Ascending aorta (tissue), 2 donors: ENCODE data around the gene PKD2L1. TPM values are rescaled to one million over a fixed set of nuclear protein-coding genes. Genes with fewer than 3 reads are reported as not detected.

Source experiments
- DNase-seq, 2 donors: peaks; one replicate each; pipeline ENCODE4 v3.0.0-alpha.2; 2019; ENCODE audit warnings: low spot score in 2 of 2
- H3K27ac ChIP-seq, 2 donors: fragments of 200-600 bp; sonication (generic); one replicate each; pipeline ENCODE4 v1.5.1; 2016 to 2017; ENCODE audit warnings: mild to moderate bottlenecking in 1 of 2
- H3K27me3 ChIP-seq: fragments of 200-600 bp; sonication (generic); one replicate; pipeline ENCODE4 v1.5.1; 2017
- H3K36me3 ChIP-seq, 2 donors: fragments of 200-600 bp; sonication (generic); one replicate each; pipeline ENCODE4 v1.5.1; 2016
- H3K4me1 ChIP-seq, 2 donors: fragments of 200-600 bp; sonication (generic); one replicate each; pipeline ENCODE4 v1.5.1; 2016 to 2017; ENCODE audit warnings: mild to moderate bottlenecking in 1 of 2
- H3K4me3 ChIP-seq, 2 donors: fragments of 200-600 bp; sonication (generic); one replicate each; pipeline ENCODE4 v1.5.1; 2016 to 2017; ENCODE audit warnings: mild to moderate bottlenecking in 1 of 2
- H3K9me3 ChIP-seq, 2 donors: fragments of 200-600 bp; sonication (generic); one replicate each; pipeline ENCODE4 v1.5.1; 2016
- CTCF ChIP-seq, 3 experiments: fragments of 200-600 bp in 2 of 3; fragments of 450-650 bp in 1 of 3; sonication (generic) in 2 of 3; IDR thresholded peaks; one replicate each; pipeline ENCODE4 v1.5.1; 2016 to 2019; ENCODE audit warnings: antibody characterized with exemption in 3 of 3, mild to moderate bottlenecking in 1 of 3, moderate library complexity in 1 of 3
- intact Hi-C: fragments of 100-400 bp; cut with DNase I; formaldehyde crosslinking; loops from one replicate; pipeline ENCODE4 v1.15.1; 2023
- total RNA-seq: library from RNA; depleted of rRNA; stranded (reverse); fragments of >200 nt; gene quantifications from one replicate; pipeline ENCODE4 v1.1.0, GENCODE V29; 2016

Gene PKD2L1
- total RNA-seq, 1 donor from 2014 or later = not detected

GRCh38 chr10:100346351-100346764, 16.3 kb upstream of the PKD2L1 start:
- Histone ChIP-seq H3K9me3 (no peaks in the 10 kb centered on the region), H3K36me3 (no peaks in the 10 kb centered on the region), H3K27ac (peak overlapping the region; percentile 54 to 74), H3K27me3 (no peaks in the 10 kb centered on the region), H3K4me3 (peak overlapping the region; percentile 74 to 84), H3K4me1 (peaks cover 0 to 4% of the 10 kb centered on the region in 2 donors)
- intact Hi-C loops = loop anchor here (1.0 kb wide), 1 partner anchor 117 kb away; the partner anchor contains the start of gene CHUK
- no peak for TF ChIP-seq CTCF (IDR thresholded peaks at IDR 0.05)
- peak in 1 of 2 donors; percentile 76 for DNase-seq

- H3K27ac ChIP-seq = no peak overlapping the region
- intact Hi-C loops = loop anchor here (1.0 kb wide), 1 partner anchor 116 kb away; the partner anchor contains the start of gene CHUK
Measured at GRCh38 chr10:100345570-100346330, 15.7 kb upstream of the PKD2L1 start.

GRCh38 chr10:100344241-100344788, 14.3 kb upstream of the PKD2L1 start:
- no peaks in the 10 kb centered on the region for H3K36me3 ChIP-seq
- DNase-seq = no peak
- H3K9me3 ChIP-seq = no peaks in the 10 kb centered on the region
- no peak for TF ChIP-seq CTCF (IDR thresholded peaks at IDR 0.05)
- no peak overlapping the region for H3K4me3 ChIP-seq
- intact Hi-C loops = no loop called here
- no peak overlapping the region for H3K27ac ChIP-seq
- peaks cover 0 to 4% of the 10 kb centered on the region in 2 donors for H3K4me1 ChIP-seq
- H3K27me3 ChIP-seq = no peaks in the 10 kb centered on the region

More at GRCh38 chr10:100345570-100346330, 15.7 kb upstream of the PKD2L1 start:
- H3K27me3 ChIP-seq = no peaks in the 10 kb centered on the region
- peak overlapping the region; percentile 74 to 84 for H3K4me3 ChIP-seq
- no peaks in the 10 kb centered on the region for H3K36me3 ChIP-seq
- H3K9me3 ChIP-seq = no peaks in the 10 kb centered on the region
- no peak for TF ChIP-seq CTCF (IDR thresholded peaks at IDR 0.05)
- H3K4me1 ChIP-seq = peaks cover 0 to 4% of the 10 kb centered on the region in 2 donors
- no peak for DNase-seq

GRCh38 chr10:100342627-100342972, 12.6 kb upstream of the PKD2L1 start:
- intact Hi-C loops = no loop called here

GRCh38 chr10:100341953-100342626, 12.1 kb upstream of the PKD2L1 start:
- no peaks in the 10 kb centered on the region for H3K27me3 ChIP-seq
- no peaks in the 10 kb centered on the region for H3K9me3 ChIP-seq
- H3K4me3 ChIP-seq = no peak overlapping the region
- no peaks in the 10 kb centered on the region for H3K4me1 ChIP-seq
- intact Hi-C loops = no loop called here
- H3K27ac ChIP-seq = no peak overlapping the region
- H3K36me3 ChIP-seq = no peaks in the 10 kb centered on the region
- peak in 1 of 2 donors; percentile 67 for DNase-seq
- peak; percentile 23 to 49 (median 37) for TF ChIP-seq CTCF (IDR thresholded peaks at IDR 0.05)

More at GRCh38 chr10:100342627-100342972, 12.6 kb upstream of the PKD2L1 start:
- peak in 1 of 3 experiments; percentile 0 for TF ChIP-seq CTCF (IDR thresholded peaks at IDR 0.05)
- H3K27ac ChIP-seq = no peak overlapping the region
- no peak overlapping the region for H3K4me3 ChIP-seq
- DNase-seq = no peak
- no peaks in the 10 kb centered on the region for H3K27me3 ChIP-seq
- no peaks in the 10 kb centered on the region for H3K36me3 ChIP-seq
- no peaks in the 10 kb centered on the region for H3K4me1 ChIP-seq
- no peaks in the 10 kb centered on the region for H3K9me3 ChIP-seq
